ENCODE results near the gene SLC25A23. TPM values are rescaled to one million over a fixed set of nuclear protein-coding genes. Genes with fewer than 3 reads are reported as not detected.

The SLC25A23 gene
- total and polyA plus RNA-seq, 2 of the 8 experiments (the other 6 are each of a cell fraction or from before 2014, with no cell fraction given), result 18.0 to 48.1 TPM

DNA sequence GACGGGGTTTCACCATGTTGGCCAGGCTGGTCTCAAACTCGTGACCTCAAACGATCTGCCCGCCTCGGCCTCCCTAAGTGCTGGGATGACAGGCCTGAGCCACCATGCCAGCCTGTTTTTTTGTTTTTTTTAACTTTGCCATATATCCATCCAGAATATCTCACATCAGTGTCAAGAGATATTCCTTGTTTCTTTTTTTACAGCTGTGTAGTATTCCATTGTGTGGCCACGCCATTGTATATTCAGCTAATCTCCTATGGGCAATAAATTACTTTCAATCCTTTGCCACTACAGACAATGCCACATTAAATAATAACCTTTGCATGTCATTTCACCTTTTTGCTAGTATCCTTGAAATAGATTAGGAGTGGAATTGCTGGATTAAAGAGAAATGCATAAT, 50.2 kb downstream of the SLC25A23 start:
- H3K27me3 ChIP-seq (replicated peaks in 1 of 4; ENCODE audit: control insufficient read depth in 3 of 4, extremely low read depth in 1 of 4, insufficient read depth in 3 of 4, low read length in 3 of 4), result no peaks in the 10 kb centered on the region
- peaks cover 0 to 11% (median 1%) of the 10 kb centered on the region in 4 experiments; a peak in 3 of 8 replicates for H3K36me3 ChIP-seq (ENCODE audit: control insufficient read depth in 2 of 4, insufficient read depth in 4 of 4, low read length in 3 of 4)
- no peak overlapping the region for H3K23ac ChIP-seq (ENCODE audit: insufficient read length)
- no peak for FAIRE-seq
- no peak overlapping the region for H4K8ac ChIP-seq (ENCODE audit: extremely low read depth, insufficient read depth, low read length)
- no peak overlapping the region for H3K56ac ChIP-seq (replicated peaks; ENCODE audit: insufficient read length, low read depth, low read length)
- no peak overlapping the region for H3K27ac ChIP-seq (ENCODE audit: low read depth, low read length)
- no peaks in the 10 kb centered on the region for H3K79me2 ChIP-seq (ENCODE audit: control insufficient read depth in 1 of 2, insufficient read depth in 2 of 2, low read length in 2 of 2)
- no peak overlapping the region for H3K4ac ChIP-seq (replicated peaks; ENCODE audit: insufficient read length, low read depth, low read length)
- no peak overlapping the region for H3K14ac ChIP-seq (ENCODE audit: insufficient read length)
- no peak overlapping the region for H2BK20ac ChIP-seq (ENCODE audit: low read length)
- no peak overlapping the region for H3K4me2 ChIP-seq (ENCODE audit: insufficient read depth in 1 of 2, low read depth in 2 of 2, low read length in 2 of 2)
- H3K9ac ChIP-seq (replicated peaks in 1 of 4; ENCODE audit: extremely low read depth in 1 of 4, low read depth in 3 of 4, low read length in 3 of 4), result no peak overlapping the region
- ChIA-PET CTCF (ENCODE audit: partially characterized antibody) (interaction anchor here (0.7 to 1.7 kb wide), 5 partner anchors 8 to 1378 kb away, joined by 3 to 5 read pairs (median 3); no protein-coding TSS in a partner anchor), POLR2A (ENCODE audit: partially characterized antibody) (interaction anchor here (0.6 to 4.9 kb wide), 4 partner anchors 12 to 1720 kb away, joined by 3 to 26 read pairs (median 3); no protein-coding TSS in a partner anchor)
- WGBS, 2 experiments (ENCODE audit: extremely low coverage in 1 of 2, insufficient coverage in 1 of 2, insufficient read length in 1 of 2, insufficient replicate concordance in 2 of 2, low coverage in 1 of 2, low lambda C conversion rate in 2 of 2, missing lambda C conversion rate in 1 of 2), result 90% methylated on average over 6 of the region's 6 CpGs; no CpG with 5 or more reads in 1 of the 2 experiments
- DNase-seq (ENCODE audit: low read depth in 1 of 2, low spot score in 2 of 2), result no peak
- no peak overlapping the region for H2AK5ac ChIP-seq (ENCODE audit: low read depth, low read length)
- H3K79me1 ChIP-seq (ENCODE audit: low read depth, low read length), result no peaks in the 10 kb centered on the region
- no peak overlapping the region for H2BK15ac ChIP-seq (ENCODE audit: low read length)
- H4K91ac ChIP-seq (replicated peaks; ENCODE audit: insufficient read length, low read length), result no peak overlapping the region
- H3K23me2 ChIP-seq (ENCODE audit: low read depth, low read length), result no peaks in the 10 kb centered on the region
- no peak overlapping the region for H3K18ac ChIP-seq (ENCODE audit: extremely low read depth, low read length)
- H2AFZ ChIP-seq (ENCODE audit: low read length), result no peak overlapping the region
- H2BK120ac ChIP-seq (replicated peaks; ENCODE audit: low read depth, low read length), result no peak overlapping the region
- H3K4me1 ChIP-seq (replicated peaks in 1 of 4; ENCODE audit: control insufficient read depth in 3 of 4, insufficient read depth in 4 of 4, low read length in 3 of 4), result peaks cover 0 to 12% (median 6%) of the 10 kb centered on the region in 4 experiments; a peak in 6 of 7 replicates
- H2BK5ac ChIP-seq (ENCODE audit: low read depth, low read length), result no peak overlapping the region
- H2BK12ac ChIP-seq (ENCODE audit: low read depth, low read length), result no peak overlapping the region
- H3K9me3 ChIP-seq (ENCODE audit: insufficient read depth in 2 of 2, low read depth in 1 of 2, low read length in 1 of 2), result no peaks in the 10 kb centered on the region
- peaks cover 0 to 7% of the 10 kb centered on the region in 2 experiments for H4K20me1 ChIP-seq (replicated peaks in 1 of 2; ENCODE audit: control insufficient read depth in 1 of 2, insufficient read depth in 2 of 2, low read length in 2 of 2)
- H4K5ac ChIP-seq (ENCODE audit: insufficient read length, low read depth, low read length), result no peak overlapping the region
- H3K4me3 ChIP-seq (ENCODE audit: extremely low read depth in 1 of 4, insufficient read depth in 2 of 4, low read depth in 3 of 4, low read length in 4 of 4), result no peak overlapping the region
- TF ChIP-seq POLR2A (IDR thresholded peaks at IDR 0.05; ENCODE audit: control extremely low read depth in 1 of 2, low read depth in 2 of 2, low read length in 2 of 2), result no peak
